ENCODE results near the gene TMEM209. TPM values are rescaled to one million over a fixed set of nuclear protein-coding genes. Genes with fewer than 3 reads are reported as not detected.
"Not testable (repeated sequence)": the region's sequence is repeated elsewhere in the genome, so short reads cannot be mapped to it uniquely, and the experiment has no call there.

TMEM209 gene
- total and polyA plus RNA-seq, 12 donors, result 6.0 to 77.1 (median 35.9) TPM

GRCh38 chr7:130226333-130226732 lies 21.1 kb upstream of the TMEM209 start:
- Histone ChIP-seq H3K4me1 (replicated peaks in 1 of 2) (no peaks in the 10 kb centered on the region), H3K36me3 (replicated peaks in 1 of 2) (no peaks in the 10 kb centered on the region), H3K4me3 (no peak overlapping the region), H3K27ac (no peak overlapping the region), H3K27me3 (no peaks in the 10 kb centered on the region), H3K9me3 (replicated peaks in 1 of 3) (no peaks in the 10 kb centered on the region)
- no peak for DNase-seq
- 96 to 100% (median 100%) methylated on average over 1 of the region's 1 CpG for WGBS, 4 donors
- TF ChIP-seq POLR2A (IDR thresholded peaks at IDR 0.05) (no peak), CTCF (IDR thresholded peaks at IDR 0.05) (no peak)
- intact Hi-C loops (cut with DNase I), result no loop called here

- DNase-seq, result peak in 5 of 7 donors; percentile 26 to 54 (median 50)
- H3K27ac ChIP-seq; H3K4me1 ChIP-seq (replicated peaks in 1 of 2); intact Hi-C loops (cut with DNase I); H3K27me3 ChIP-seq; H3K4me3 ChIP-seq; H3K9me3 ChIP-seq (replicated peaks in 1 of 3); H3K36me3 ChIP-seq (replicated peaks in 1 of 2): not testable (repeated sequence)
- WGBS, 4 donors, result 44 to 64% (median 53%) methylated on average over 3 of the region's 3 CpGs
Measured at GRCh38 chr7:130224923-130225322, 19.7 kb upstream of the TMEM209 start.

DNA sequence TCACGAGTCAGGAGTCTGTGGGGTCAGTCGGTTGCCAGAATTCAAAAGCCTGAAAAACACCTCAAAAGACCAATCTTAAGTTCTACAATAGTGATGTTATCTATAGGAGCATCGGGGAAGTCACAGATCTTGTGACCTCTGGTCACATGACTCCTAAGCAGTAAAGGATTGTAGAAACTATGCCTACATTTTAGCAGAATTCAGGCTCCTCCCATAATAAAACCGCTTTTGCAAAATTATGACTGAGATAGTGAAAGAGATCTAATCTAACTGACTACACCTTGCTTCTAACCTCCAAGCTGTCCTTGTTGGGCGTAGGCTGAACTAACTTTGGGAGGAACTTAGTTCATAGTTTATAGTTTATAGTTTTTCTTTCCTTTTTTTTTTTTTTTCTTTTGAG lies 19.0 kb upstream of the TMEM209 start:
- Histone ChIP-seq H3K9me3 (replicated peaks in 1 of 3) (no peaks in the 10 kb centered on the region), H3K27ac (no peak overlapping the region), H3K36me3 (replicated peaks in 1 of 2) (no peaks in the 10 kb centered on the region), H3K27me3 (no peaks in the 10 kb centered on the region), H3K4me1 (replicated peaks in 1 of 2) (no peaks in the 10 kb centered on the region), H3K4me3 (no peak overlapping the region)
- TF ChIP-seq CTCF (IDR thresholded peaks at IDR 0.05), result no peak
- no peak for TF ChIP-seq POLR2A (IDR thresholded peaks at IDR 0.05)
- DNase-seq, result no peak
- WGBS, 4 donors, result 88 to 97% (median 92%) methylated on average over 5 of the region's 5 CpGs
- intact Hi-C loops (cut with DNase I), result no loop called here

DNA sequence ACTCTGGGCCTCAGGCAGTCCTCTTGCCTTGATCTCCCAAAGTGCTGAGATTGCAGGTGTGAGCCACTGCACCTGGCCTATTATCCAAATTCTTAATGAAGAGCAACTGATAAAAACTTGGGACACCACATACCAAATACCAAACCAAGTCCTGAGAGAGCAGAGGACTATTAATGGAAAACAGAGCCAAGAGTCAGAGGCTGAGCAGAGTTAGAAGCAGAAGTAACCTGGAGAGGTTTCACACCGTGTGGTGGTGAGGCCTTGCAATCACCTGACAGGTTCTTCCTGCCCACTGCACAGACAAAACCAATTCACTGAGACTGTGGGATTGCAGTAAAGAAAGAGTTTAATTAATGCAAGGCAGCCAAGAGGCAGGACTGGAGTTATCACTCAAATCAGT lies 18.4 kb upstream of the TMEM209 start:
- 25 to 97% (median 69%) methylated on average over 1 of the region's 1 CpG for WGBS, 4 donors
- H3K9me3 ChIP-seq (replicated peaks in 1 of 3), result no peaks in the 10 kb centered on the region
- no peak overlapping the region for H3K4me3 ChIP-seq
- TF ChIP-seq CTCF (IDR thresholded peaks at IDR 0.05) (no peak), POLR2A (IDR thresholded peaks at IDR 0.05) (no peak)
- no peak overlapping the region for H3K27ac ChIP-seq
- H3K27me3 ChIP-seq, result no peaks in the 10 kb centered on the region
- no peaks in the 10 kb centered on the region for H3K36me3 ChIP-seq (replicated peaks in 1 of 2)
- intact Hi-C loops (cut with DNase I), result no loop called here
- no peaks in the 10 kb centered on the region for H3K4me1 ChIP-seq (replicated peaks in 1 of 2)
- DNase-seq, result no peak

DNA sequence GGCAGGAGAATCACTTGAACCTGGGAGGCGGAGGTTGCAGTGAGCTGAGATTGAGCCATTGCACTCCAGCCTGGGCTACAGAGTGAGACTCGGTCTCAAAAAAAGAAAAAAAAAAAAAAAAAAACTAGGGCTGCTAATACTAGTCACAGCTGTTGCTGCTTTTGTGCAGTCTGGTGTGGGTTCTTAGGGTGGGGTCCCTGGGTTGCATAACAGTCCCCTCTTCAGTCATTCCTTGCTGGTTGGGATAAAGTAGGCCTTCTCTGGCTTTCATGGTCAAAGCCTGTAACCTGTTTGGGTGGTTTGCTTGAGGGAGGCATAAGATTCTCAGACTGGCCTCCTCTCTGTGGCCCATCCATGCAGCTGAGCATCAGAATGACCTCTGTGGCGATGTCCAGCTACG lies 16.5 kb upstream of the TMEM209 start:
- intact Hi-C loops (cut with DNase I), result no loop called here
- Histone ChIP-seq H3K27me3 (no peaks in the 10 kb centered on the region), H3K36me3 (replicated peaks in 1 of 2) (no peaks in the 10 kb centered on the region), H3K27ac (no peak overlapping the region), H3K4me1 (replicated peaks in 1 of 2) (no peaks in the 10 kb centered on the region), H3K4me3 (no peak overlapping the region), H3K9me3 (replicated peaks in 1 of 3) (no peaks in the 10 kb centered on the region)
- no peak for TF ChIP-seq CTCF (IDR thresholded peaks at IDR 0.05)
- no peak for TF ChIP-seq POLR2A (IDR thresholded peaks at IDR 0.05)
- WGBS, 4 donors, result 96 to 100% (median 97%) methylated on average over 4 of the region's 4 CpGs
- DNase-seq, result no peak

Data from adrenal gland (tissue), 12 donors.